HG02943 (cell line): ENCODE data around the gene ABHD16A.

ENCODE experiments used
- ATAC-seq: cut with Tn5 transposase; IDR thresholded peaks from one replicate; pipeline ENCODE4 v1.9.1; 2021; ENCODE audit warnings: mild to moderate bottlenecking, low read depth, moderate library complexity; ENCODE audit not compliant: unreplicated experiment

The ABHD16A gene

GRCh38 chr6:31643818-31644454 lies 59.2 kb downstream of the ABHD16A start:
- no peak for ATAC-seq

- no peak for ATAC-seq
Measured at GRCh38 chr6:31642798-31643570, 60.1 kb downstream of the ABHD16A start.

- no peak for ATAC-seq
Measured at GRCh38 chr6:31641370-31641769, 61.8 kb downstream of the ABHD16A start.

- ATAC-seq: no peak
Measured at GRCh38 chr6:31640612-31641011, 62.5 kb downstream of the ABHD16A start.

- ATAC-seq: no peak
Measured at GRCh38 chr6:31639449-31639861, 63.7 kb downstream of the ABHD16A start.

- no peak for ATAC-seq
Measured at GRCh38 chr6:31639043-31639442, 64.1 kb downstream of the ABHD16A start.
